Right lobe of liver (tissue), 6 donors: Measurements from ENCODE around the gene GAB1. TPM values are rescaled to one million over a fixed set of nuclear protein-coding genes. Genes with fewer than 3 reads are reported as not detected.

Source experiments
- ATAC-seq, 4 donors: fragments of 200-7000 bp; cut with Tn5 transposase; one replicate each; pipeline ENCODE4 v1.9.1; 2020; ENCODE audit warnings: mild to moderate bottlenecking in 4 of 4, moderate library complexity in 4 of 4
- DNase-seq, 3 donors: peaks; one replicate each; pipeline ENCODE4 v3.0.0-alpha.2; 2020
- H3K27ac ChIP-seq, 3 donors: fragments of 200-600 bp; one replicate each; pipeline ENCODE4 v1.8.0; 2022
- H3K27me3 ChIP-seq, 2 donors: fragments of 200-600 bp; one replicate each; pipeline ENCODE4 v1.8.0; 2022
- H3K36me3 ChIP-seq, 4 donors: fragments of 200-600 bp; sonication (generic) in 1 of 4; one replicate each; pipeline versions ENCODE4 v1.5.1 to v1.8.0; 2017 to 2022; ENCODE audit warnings: control low read depth in 1 of 4
- H3K4me1 ChIP-seq, 4 donors: fragments of 200-600 bp; sonication (generic) in 1 of 4; one replicate each; pipeline versions ENCODE4 v1.5.1 to v1.8.0; 2017 to 2022; ENCODE audit warnings: control low read depth in 1 of 4
- H3K4me3 ChIP-seq, 3 donors: fragments of 200-600 bp; one replicate each; pipeline ENCODE4 v1.8.0; 2022
- H3K9me3 ChIP-seq, 4 donors: fragments of 200-600 bp; sonication (generic) in 1 of 4; one replicate each; pipeline versions ENCODE4 v1.5.1 to v1.8.0; 2017 to 2022; ENCODE audit warnings: control low read depth in 1 of 4
- CTCF ChIP-seq, 4 donors: fragments of 200-600 bp in 3 of 4; fragments of 450-650 bp in 1 of 4; IDR thresholded peaks; one replicate each; pipeline versions ENCODE4 v1.5.1 to v1.8.0; 2016 to 2022; ENCODE audit warnings: antibody characterized with exemption in 4 of 4, mild to moderate bottlenecking in 2 of 4
- POLR2A ChIP-seq: fragments of 450-650 bp; IDR thresholded peaks from one replicate; pipeline ENCODE4 v1.6.1; 2017; ENCODE audit warnings: antibody characterized with exemption, mild to moderate bottlenecking
- WGBS: methylation state at CpG from one replicate; pipeline ENCODE4 v1.1.6; 2018; ENCODE audit warnings: low coverage, low lambda C conversion rate; ENCODE audit not compliant: insufficient coverage; ENCODE audit errors: missing lambda C conversion rate; 5-methylcytosine and 5-hydroxymethylcytosine counted together
- intact Hi-C, 2 donors: fragments of 100-400 bp; cut with DNase I; formaldehyde crosslinking; loops; one replicate each; pipeline versions ENCODE4 v1.11.2 to v1.14.1; 2022
- total RNA-seq, 6 experiments: library from RNA; depleted of rRNA in 2 of 6; stranded (reverse); fragments of >200 nt in 2 of 6; fragmentation: NEBNext Ultra II Directional in 3 of 6; extraction: Animal tissue kit (Norgen Biotek cat#: 25700) in 3 of 6; gene quantifications; one replicate each; pipeline versions ENCODE4 v1.1.0 to v1.2.4, GENCODE V29; 2016 to 2023
- donor health status: DM: no; HTN: yes; CAD: no.
- donor health status: DM: no; HTN: no; CAD: no.
- donor health status: DM: no; HTN: no; CAD: no.
- donor health status: DM: no; HTN: yes; CAD: no.
- donor health status: DM: no; HTN: yes; CAD: no.

GAB1 gene
- total RNA-seq, 6 experiments from 2014 or later, result 7.0 to 13.0 (median 9.7) TPM

- Histone ChIP-seq H3K36me3 (no peaks in the 10 kb centered on the region), H3K9me3 (no peaks in the 10 kb centered on the region), H3K4me1 (peaks cover 0 to 16% (median 8%) of the 10 kb centered on the region in 4 donors), H3K27me3 (no peaks in the 10 kb centered on the region), H3K4me3 (no peak overlapping the region), H3K27ac (peak overlapping the region in 1 of 3 donors; percentile 9)
- intact Hi-C loops, result no loop called here
- DNase-seq (no peak), ATAC-seq (no peak)
- TF ChIP-seq POLR2A (no peak), CTCF (IDR thresholded peaks at IDR 0.05) (no peak)
- 62% methylated on average over 2 of the region's 2 CpGs for WGBS
These were observed 18.3 kb downstream of the GAB1 start for GRCh38 chr4:143354990-143355389.

GRCh38 chr4:143355540-143356217 is 19.0 kb downstream of the GAB1 start:
- 82% methylated on average over 6 of the region's 6 CpGs for WGBS
- H3K27ac ChIP-seq, result no peak overlapping the region
- peak in 1 of 4 donors; percentile 26 for ATAC-seq

GRCh38 chr4:143356493-143356892 is 19.8 kb downstream of the GAB1 start:
- Histone ChIP-seq H3K36me3 (no peaks in the 10 kb centered on the region), H3K4me3 (no peak overlapping the region), H3K4me1 (peaks cover 0 to 16% (median 7%) of the 10 kb centered on the region in 4 donors), H3K27me3 (no peaks in the 10 kb centered on the region), H3K9me3 (no peaks in the 10 kb centered on the region), H3K27ac (no peak overlapping the region)
- intact Hi-C loops, result no loop called here
- no peak for DNase-seq
- TF ChIP-seq POLR2A (no peak), CTCF (IDR thresholded peaks at IDR 0.05) (no peak)
- WGBS, result 51% methylated on average over 3 of the region's 3 CpGs
- peak in 1 of 4 donors; percentile 27 for ATAC-seq

More at GRCh38 chr4:143355540-143356217, 19.0 kb downstream of the GAB1 start:
- intact Hi-C loops, result no loop called here
- Histone ChIP-seq H3K9me3 (no peaks in the 10 kb centered on the region), H3K4me3 (no peak overlapping the region), H3K4me1 (peaks cover 0 to 16% (median 8%) of the 10 kb centered on the region in 4 donors), H3K36me3 (no peaks in the 10 kb centered on the region), H3K27me3 (no peaks in the 10 kb centered on the region)
- DNase-seq, result no peak
- TF ChIP-seq POLR2A, result no peak
- TF ChIP-seq CTCF (IDR thresholded peaks at IDR 0.05), result no peak

- no peaks in the 10 kb centered on the region for H3K9me3 ChIP-seq
- WGBS, result 71% methylated on average over 1 of the region's 1 CpG
- peaks cover 0 to 9% (median 4%) of the 10 kb centered on the region in 4 donors for H3K4me1 ChIP-seq
- intact Hi-C loops, result no loop called here
- H3K4me3 ChIP-seq, result no peak overlapping the region
- H3K27me3 ChIP-seq, result no peaks in the 10 kb centered on the region
- DNase-seq (no peak), ATAC-seq (no peak)
- no peak for TF ChIP-seq CTCF (IDR thresholded peaks at IDR 0.05)
- no peak for TF ChIP-seq POLR2A
- no peaks in the 10 kb centered on the region for H3K36me3 ChIP-seq
- no peak overlapping the region for H3K27ac ChIP-seq
These were observed 20.6 kb downstream of the GAB1 start for GRCh38 chr4:143357161-143357845.
